Hepatocyte (in vitro differentiated cells): ENCODE results near the gene EML6.

Experiments
- CTCF ChIP-seq: fragments of 200-600 bp; sonication (generic); IDR thresholded peaks from 2 replicates; pipeline ENCODE4 v1.5.1; 2016; ENCODE audit warnings: antibody characterized with exemption, mild to moderate bottlenecking; ENCODE audit not compliant: poor library complexity
- EZH2phosphoT487 ChIP-seq: fragments of 200-600 bp; sonication (generic); IDR thresholded peaks from one replicate; pipeline ENCODE4 v1.6.1; 2018; ENCODE audit warnings: antibody characterized with exemption, mild to moderate bottlenecking, low read depth, moderate library complexity; ENCODE audit not compliant: unreplicated experiment, severe bottlenecking

- TF ChIP-seq CTCF (no peak), EZH2phosphoT487 (no peak)
These were observed 45.4 kb downstream of the EML6 start for GRCh38 chr2:54768772-54769428.
